Measurements from ENCODE around the gene NEMP2.

GRCh38 chr2:190457256-190457655 lies 77.3 kb downstream of the NEMP2 start:
- TF ChIP-seq, protein P1, sequence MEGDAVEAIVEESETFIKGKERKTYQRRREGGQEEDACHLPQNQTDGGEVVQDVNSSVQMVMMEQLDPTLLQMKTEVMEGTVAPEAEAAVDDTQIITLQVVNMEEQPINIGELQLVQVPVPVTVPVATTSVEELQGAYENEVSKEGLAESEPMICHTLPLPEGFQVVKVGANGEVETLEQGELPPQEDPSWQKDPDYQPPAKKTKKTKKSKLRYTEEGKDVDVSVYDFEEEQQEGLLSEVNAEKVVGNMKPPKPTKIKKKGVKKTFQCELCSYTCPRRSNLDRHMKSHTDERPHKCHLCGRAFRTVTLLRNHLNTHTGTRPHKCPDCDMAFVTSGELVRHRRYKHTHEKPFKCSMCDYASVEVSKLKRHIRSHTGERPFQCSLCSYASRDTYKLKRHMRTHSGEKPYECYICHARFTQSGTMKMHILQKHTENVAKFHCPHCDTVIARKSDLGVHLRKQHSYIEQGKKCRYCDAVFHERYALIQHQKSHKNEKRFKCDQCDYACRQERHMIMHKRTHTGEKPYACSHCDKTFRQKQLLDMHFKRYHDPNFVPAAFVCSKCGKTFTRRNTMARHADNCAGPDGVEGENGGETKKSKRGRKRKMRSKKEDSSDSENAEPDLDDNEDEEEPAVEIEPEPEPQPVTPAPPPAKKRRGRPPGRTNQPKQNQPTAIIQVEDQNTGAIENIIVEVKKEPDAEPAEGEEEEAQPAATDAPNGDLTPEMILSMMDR (IDR thresholded peaks at IDR 0.05; ENCODE audit: insufficient read depth, low read length, poor library complexity, severe bottlenecking) = no peak
- no peak for TF ChIP-seq EZH2phosphoT487 (conservative IDR thresholded peaks at IDR 0.05; ENCODE audit: low read length)

Measured in SU-DHL-6 (cell line).